Fibroblast of skin of back (primary cell): ENCODE measurements around the gene ATP6V0D1.
A peak's percentile ranks its signal among the peaks of the same experiment; 100 is the strongest.
"Not testable (repeated sequence)": the region's sequence is repeated elsewhere in the genome, so short reads cannot be mapped to it uniquely, and the experiment has no call there.

Experiments used
- DNase-seq: peaks from one replicate; pipeline ENCODE4 v3.0.0-alpha.2; 2013

ATP6V0D1 gene

DNA sequence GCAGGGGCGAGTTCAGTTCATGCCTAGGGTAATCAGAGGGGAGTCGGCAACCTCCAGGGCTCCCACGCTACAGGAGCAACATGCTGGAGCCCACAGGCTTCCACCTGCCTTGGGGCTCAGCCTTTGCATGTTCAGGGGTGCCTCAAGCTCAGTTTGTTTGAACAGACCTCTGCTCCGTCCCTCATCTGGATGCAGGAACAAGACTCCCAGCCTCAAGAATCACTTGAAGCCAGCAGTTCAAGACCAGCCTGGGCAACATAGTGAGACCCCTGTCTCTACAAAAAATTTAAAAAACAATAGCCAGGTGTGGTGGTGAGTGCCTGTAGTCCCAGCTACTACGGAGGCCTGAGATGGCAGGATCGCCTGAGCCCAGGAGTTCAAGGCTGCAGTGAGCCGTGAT lies 54.9 kb downstream of the ATP6V0D1 start:
- DNase-seq = no peak

DNA sequence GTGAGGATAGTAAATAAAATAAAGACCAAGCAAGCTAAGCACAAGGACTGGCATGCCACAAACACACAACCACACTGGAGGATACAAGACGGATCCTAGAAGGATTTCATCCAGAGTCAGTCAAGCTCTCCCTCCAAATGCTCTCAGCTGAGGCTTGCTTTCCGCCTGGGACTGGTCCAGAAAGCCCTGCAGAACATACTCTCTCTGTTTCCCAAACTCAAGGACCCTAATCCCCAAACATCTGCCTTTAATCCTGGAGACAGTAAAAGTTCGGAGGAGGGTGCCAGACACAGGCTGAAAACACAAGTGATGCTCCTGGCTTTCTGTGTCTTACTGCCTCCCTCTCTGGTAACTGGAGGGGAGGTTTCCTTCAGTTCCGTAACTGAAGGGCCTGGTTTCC lies 55.4 kb downstream of the ATP6V0D1 start:
- no peak for DNase-seq

DNA sequence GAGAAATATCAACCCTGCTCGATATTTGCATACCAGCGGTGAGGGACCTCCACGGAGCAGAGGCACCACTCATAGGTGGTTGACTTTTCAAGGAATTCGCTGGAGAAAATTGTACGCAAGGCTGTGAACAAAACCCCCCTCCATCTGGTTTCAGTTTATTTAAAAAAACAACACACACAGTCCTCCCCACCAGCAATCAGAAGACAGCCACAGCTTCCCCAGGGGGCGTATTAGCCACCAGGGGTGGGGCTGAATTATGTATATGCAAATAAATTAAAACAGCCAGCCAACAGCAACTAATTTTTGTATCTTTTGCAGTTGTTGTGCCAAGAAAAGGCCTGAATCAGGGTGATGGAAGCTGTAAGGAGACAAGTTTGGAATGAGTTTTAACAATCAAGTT lies 55.9 kb downstream of the ATP6V0D1 start:
- peak; percentile 57 for DNase-seq

DNA sequence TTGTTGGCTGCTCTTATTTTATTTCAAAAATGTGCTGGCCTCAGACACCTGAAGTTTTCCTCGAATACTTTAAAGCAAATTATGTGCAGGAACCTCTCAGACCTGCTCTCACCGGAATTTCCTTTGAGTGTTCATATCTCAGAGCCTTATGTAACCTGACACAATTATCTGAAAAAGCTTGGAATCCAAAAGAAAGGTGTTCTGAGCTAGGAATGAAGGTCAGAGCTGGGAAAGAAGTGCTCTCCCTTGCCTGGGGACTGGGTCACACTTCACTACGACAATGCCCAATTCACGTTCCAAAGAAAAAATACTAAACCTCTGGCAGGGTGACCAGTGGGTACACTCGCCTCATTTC lies 56.7 kb downstream of the ATP6V0D1 start:
- DNase-seq = no peak

DNA sequence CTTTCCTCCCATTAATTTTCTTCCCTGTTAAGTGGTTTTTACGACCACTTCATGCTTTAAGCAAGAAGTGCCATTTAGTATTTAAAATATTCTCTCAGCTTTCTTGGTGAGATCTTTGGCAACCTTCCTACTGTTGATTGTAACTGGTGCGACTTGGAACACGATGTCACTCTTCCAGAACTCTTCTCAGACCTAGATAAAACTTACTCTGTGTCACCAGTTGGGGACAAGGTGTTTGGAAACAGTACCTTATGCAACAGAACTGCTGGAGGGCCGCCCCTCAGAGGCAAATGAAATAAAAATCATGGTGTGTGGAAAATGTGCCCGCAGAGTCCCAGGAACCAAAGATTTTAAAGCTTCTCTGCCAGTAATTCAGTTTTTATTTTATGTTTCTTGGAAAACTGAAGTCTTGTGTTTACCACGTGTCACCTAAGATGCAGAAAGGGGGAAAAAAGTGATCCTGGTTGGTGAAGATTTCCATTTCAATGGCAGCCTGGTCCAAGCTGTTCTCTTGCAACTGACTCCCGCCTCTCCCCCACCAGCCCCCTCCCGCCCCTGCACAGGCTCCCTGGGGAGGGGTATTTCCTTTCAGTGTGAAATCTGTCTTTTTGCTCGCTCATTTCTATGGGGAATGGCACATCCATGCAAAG lies 57.2 kb downstream of the ATP6V0D1 start:
- no peak for DNase-seq

GRCh38 chr16:67423015-67423414 lies 57.9 kb downstream of the ATP6V0D1 start:
- DNase-seq = no peak

DNA sequence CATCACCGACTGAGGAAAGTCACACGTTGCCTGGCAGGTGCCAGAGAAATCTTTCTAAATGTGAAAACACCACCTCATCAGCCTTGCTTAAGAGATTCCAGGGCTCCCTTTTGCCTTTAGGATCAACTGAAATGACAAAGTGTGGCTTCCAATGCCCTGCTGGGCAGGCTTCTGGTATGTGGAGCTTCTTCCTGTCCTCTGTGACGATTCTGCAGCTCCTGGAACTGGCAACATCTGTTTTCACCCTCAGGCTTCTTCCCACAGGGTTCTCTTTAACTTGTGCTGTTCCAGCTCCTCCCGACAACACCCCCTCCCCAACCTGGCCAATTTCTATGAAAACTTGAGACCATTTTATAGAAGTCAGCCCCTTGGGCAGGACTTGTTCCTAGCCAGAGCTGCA lies 59.9 kb downstream of the ATP6V0D1 start:
- no peak for DNase-seq

DNA sequence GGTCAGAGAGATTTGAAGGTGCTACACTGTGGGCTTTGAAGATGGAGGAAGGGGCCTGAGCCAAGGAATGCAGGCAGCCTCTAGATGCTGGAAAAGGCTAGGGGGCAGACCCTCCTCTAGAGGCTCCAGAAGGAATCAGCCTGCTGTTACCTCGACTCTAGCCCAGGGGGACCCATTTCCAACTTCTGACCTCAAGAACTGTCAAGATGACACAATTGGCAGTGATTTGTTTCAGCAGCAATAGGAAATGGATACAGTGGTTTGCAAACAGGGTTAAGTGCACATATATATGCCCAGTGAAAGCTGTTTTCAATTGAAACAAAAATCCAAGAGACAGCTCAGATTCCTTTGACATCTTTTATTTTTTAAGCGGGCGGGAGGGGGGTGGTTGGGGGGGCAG lies 61.0 kb downstream of the ATP6V0D1 start:
- no peak for DNase-seq

DNA sequence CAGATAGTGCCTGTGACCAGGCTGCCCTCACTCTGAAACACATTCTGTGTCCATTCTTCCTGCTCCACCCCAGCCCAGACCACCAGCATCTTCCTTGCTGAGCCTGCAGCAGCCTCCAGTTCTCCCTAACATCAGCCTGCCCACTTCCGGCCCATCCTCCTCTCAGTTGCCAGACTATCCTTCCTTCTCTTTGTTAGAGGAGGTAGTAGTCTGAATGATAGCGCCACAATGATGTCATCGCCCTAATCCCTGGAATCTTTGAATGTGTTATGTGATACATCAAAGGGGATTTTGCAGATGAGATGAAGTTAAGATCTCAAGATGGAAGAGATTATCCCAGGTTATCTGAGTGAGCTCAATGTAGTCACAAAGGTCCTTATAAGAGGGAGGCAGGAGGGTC lies 61.5 kb downstream of the ATP6V0D1 start:
- peak; percentile 36 for DNase-seq

- no peak for DNase-seq
These were observed 63.5 kb downstream of the ATP6V0D1 start for GRCh38 chr16:67417333-67418061.

DNA sequence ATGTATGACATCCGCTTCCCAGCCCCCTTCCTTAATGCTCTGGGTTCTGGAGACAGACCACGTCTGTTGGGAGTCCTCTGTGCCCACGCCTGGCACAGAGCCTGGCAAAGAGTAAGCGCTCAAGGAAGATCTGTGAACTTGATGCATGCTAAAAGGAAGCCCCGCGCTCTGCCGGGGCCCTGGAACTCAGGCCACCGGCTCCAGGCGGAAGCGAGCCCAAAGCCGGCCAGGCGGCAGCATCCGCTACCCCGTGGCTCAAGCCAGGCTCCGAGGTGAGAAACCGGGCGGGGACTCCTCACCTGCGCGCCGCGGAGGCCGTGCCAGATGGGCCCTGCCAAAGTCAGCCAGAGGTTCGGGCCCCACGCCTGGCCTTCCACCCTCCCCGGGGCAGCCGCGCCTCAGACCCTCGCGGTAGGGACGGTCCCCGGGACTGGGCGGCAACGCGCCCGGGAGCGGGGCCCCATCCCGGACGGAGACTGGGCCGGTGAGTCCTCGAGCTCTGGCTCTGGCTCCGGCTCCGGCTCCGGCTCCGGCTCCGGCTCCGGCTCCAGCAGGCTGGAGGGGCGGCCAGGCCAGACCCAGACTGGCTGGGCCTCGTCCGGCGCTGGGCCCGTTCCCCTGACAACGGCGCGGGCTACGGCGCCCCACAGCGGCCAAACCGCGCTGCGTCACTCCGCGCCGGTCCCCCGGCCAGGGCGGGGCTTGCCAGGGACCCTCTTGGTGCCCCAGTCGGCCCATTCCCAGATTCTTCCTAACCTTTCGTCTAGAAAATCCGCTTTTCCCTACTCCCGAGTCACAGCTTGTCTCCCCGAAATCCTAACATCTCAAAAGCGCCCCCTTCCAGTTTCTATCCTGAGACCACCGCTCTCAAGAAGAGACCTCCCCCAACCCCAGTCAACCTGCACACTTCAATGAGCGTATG lies 64.8 kb downstream of the ATP6V0D1 start, which contains the start of gene ZDHHC1:
Gene ZDHHC1, minus strand, starts transcription at position 606 of the 922 bp plus-strand sequence. CDS start 8,702 bp downstream, outside the sequence.
- DNase-seq = peak; percentile 74

DNA sequence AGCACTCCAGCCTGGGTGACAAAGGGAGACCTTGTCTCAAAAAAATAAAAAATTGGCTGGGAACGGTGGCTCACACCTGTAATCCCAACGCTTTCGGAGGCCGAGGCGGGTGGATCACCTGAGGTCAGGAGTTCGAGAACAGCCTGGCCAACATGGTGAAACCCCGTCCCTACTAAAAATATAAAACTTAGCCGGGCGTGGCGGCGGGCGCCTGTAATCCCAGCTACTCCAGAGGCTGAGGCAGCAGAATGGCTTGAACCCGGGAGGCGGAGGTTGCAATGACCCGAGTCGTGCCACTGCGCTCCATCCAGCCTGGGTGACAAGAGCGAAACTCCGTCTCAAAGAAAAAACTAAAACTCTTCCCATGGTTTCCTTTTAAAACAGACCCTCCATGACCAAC lies 65.5 kb downstream of the ATP6V0D1 start:
- DNase-seq = not testable (repeated sequence)

GRCh38 chr16:67413978-67414911 lies 66.7 kb downstream of the ATP6V0D1 start:
- DNase-seq = no peak

DNA sequence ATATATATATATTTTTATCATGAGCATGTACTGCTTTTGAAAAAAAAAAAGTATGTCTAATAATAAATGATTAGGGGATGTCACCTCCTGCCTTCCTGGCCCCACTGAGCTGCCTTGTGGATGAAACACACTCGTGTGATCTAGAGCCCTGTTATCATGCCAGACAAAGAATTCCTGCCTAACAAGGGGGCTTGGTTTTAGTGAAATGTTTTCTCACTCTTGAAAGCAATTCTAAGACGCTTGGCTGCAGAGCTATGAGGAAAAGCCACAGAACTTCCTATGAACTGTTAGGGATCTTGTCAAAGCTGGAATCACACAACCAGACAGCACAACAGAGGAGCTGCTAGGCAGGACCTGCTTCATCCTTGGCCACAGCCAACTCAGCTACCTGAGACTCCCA lies 68.7 kb downstream of the ATP6V0D1 start:
- DNase-seq = no peak

GRCh38 chr16:67411339-67411738 lies 69.6 kb downstream of the ATP6V0D1 start:
- no peak for DNase-seq

GRCh38 chr16:67409631-67410030 lies 71.3 kb downstream of the ATP6V0D1 start:
- DNase-seq = no peak

GRCh38 chr16:67407788-67408452 lies 73.0 kb downstream of the ATP6V0D1 start:
- no peak for DNase-seq

- DNase-seq = no peak
These were observed 73.7 kb downstream of the ATP6V0D1 start for GRCh38 chr16:67407176-67407787.

DNA sequence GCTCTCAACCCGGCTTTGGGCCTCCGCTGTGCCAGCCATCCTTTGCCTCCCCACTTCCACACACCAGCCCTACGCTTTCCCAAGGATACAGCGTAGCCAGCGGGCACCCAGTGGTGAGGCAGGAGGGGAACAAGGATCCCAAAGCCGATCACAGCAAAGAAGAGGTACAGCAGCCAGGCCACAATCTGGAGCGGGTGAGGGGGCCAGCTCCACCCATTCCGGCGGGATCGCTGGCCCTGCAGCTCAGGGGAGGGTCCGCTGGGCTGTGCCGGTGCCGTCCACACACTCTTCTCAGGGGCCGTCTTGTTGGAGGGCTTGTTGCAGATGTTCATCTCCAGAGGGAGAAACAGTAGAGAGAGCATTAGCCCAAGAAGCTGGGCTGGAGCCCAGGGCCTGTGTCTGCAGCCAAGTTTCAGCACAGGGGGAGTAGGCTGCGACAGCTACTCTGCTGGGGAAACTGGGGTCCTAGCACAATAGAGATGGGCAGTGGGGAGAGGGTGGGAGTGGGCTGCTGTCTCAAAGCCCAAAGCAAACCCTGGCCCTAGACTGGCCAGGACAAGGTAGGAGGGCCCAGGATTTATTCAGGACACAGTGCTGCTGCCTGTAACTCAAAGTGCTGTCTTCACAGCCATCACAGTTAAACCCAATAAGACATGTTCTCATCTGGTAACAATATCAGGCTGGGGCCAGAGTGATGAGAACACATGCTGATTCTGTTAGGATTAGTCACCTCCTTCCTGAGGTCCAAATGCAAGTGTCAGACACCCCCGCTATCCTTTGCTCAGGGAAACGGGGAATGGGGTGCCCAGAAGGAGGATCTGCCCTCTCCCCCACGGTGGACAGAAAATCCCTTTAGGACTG lies 74.6 kb downstream of the ATP6V0D1 start:
- peak; percentile 81 for DNase-seq

DNA sequence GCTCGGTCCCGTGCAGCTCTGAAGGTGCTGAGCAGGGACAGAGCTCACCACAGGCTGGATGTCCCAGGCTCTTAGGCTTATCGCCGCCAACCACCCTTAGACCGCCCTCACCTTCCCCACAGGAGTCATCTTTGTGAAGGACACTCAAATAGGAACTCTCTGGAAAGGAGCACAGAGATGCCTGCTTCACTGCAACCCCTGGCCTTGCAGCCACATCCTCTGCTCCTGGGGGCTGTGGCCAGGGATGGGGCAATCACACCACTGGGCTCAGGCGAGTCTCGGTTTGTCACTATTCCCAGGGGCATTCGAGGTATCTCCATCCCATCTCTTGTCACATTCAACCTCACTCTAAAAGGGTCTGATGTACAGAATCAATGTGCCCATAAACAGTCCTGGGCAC lies 75.6 kb downstream of the ATP6V0D1 start:
- no peak for DNase-seq
